IMR-90 (cell line): ENCODE results near the gene S1PR5. TPM values are rescaled to one million over a fixed set of nuclear protein-coding genes. Genes with fewer than 3 reads are reported as not detected.
A peak's percentile ranks its signal among the peaks of the same experiment; 100 is the strongest.

Experiments
- ATAC-seq: fragments of 200-7000 bp; cut with Tn5 transposase; 2 replicates; pipeline ENCODE4 v1.9.1; 2020; ENCODE audit warnings: low read depth, mild to moderate bottlenecking, moderate library complexity
- BruUV-seq: library from RNA; stranded (reverse); fragments of 400-500 nt; replicated peaks from 2 replicates; lab custom pipeline; 2021; lab: Mats Ljungman, UMichigan
- CTCF ChIA-PET: fragments of 300-600 bp; formaldehyde crosslinking; extraction: SDS; loops from one replicate; lab custom pipeline; 2021; ENCODE audit warnings: antibody characterized with exemption; lab: Yijun Ruan, JAX
- POLR2A ChIA-PET: fragments of 300-600 bp; sonication (Branson Sonifier 250); formaldehyde crosslinking; loops from one replicate; lab custom pipeline; 2022; ENCODE audit warnings: antibody characterized with exemption; ENCODE audit not compliant: unreplicated experiment; lab: Charles Lee
- DNase-seq: peaks from one replicate; pipeline ENCODE4 v3.0.0; 2013
- H2AFZ ChIP-seq: replicated peaks from 2 replicates; pipeline ENCODE3; 2013; ENCODE audit warnings: low read length, mild to moderate bottlenecking; ENCODE audit not compliant: poor library complexity
- H2AK5ac ChIP-seq: 2 replicates; pipeline ENCODE4 v1.6.1; 2013; ENCODE audit warnings: low read depth, low read length, inconsistent platforms
- H2AK9ac ChIP-seq: replicated peaks from 2 replicates; pipeline ENCODE3; 2013; ENCODE audit warnings: mild to moderate bottlenecking, low read depth, low read length, moderate library complexity; ENCODE audit not compliant: poor library complexity
- H2BK120ac ChIP-seq: 2 replicates; pipeline ENCODE4 v1.6.1; 2013; ENCODE audit warnings: low read depth, low read length, inconsistent platforms
- H2BK15ac ChIP-seq: 3 replicates; pipeline ENCODE4 v1.6.1; 2013; ENCODE audit warnings: low read depth, low read length, inconsistent platforms
- H2BK20ac ChIP-seq: 2 replicates; pipeline ENCODE4 v1.6.1; 2013; ENCODE audit warnings: low read depth, mild to moderate bottlenecking, inconsistent platforms, low read length, moderate library complexity
- H2BK5ac ChIP-seq: 2 replicates; pipeline ENCODE4 v1.6.1; 2013; ENCODE audit warnings: mild to moderate bottlenecking, low read depth, low read length, inconsistent platforms; ENCODE audit not compliant: poor library complexity, severe bottlenecking
- H3K14ac ChIP-seq: replicated peaks from 2 replicates; pipeline ENCODE4 v1.6.1; 2013; ENCODE audit warnings: low read depth, low read length, inconsistent platforms
- H3K18ac ChIP-seq: 2 replicates; pipeline ENCODE4 v1.6.1; 2013; ENCODE audit warnings: low read depth, low read length, control low read depth
- H3K23ac ChIP-seq: 2 replicates; pipeline ENCODE4 v1.6.1; 2013; ENCODE audit warnings: low read depth, low read length, inconsistent platforms
- H3K27ac ChIP-seq: 2 replicates; pipeline ENCODE4 v1.5.1; 2013; ENCODE audit warnings: mild to moderate bottlenecking, control low read depth, low read length; ENCODE audit not compliant: insufficient read depth
- H3K27me3 ChIP-seq: 2 replicates; pipeline ENCODE4 v1.6.1; 2013; ENCODE audit warnings: low read length; ENCODE audit not compliant: control insufficient read depth, insufficient read depth
- H3K36me3 ChIP-seq: 2 replicates; pipeline ENCODE4 v1.6.1; 2013; ENCODE audit warnings: low read length, mixed read lengths; ENCODE audit not compliant: control insufficient read depth, insufficient read depth
- H3K4ac ChIP-seq: 2 replicates; pipeline ENCODE4 v1.6.1; 2013; ENCODE audit warnings: low read depth, low read length, inconsistent platforms
- H3K4me1 ChIP-seq: 2 replicates; pipeline ENCODE4 v1.6.1; 2013; ENCODE audit warnings: low read length, mixed read lengths; ENCODE audit not compliant: control insufficient read depth, insufficient read depth
- H3K4me2 ChIP-seq: 2 replicates; pipeline ENCODE4 v1.6.1; 2013; ENCODE audit warnings: low read depth, mild to moderate bottlenecking, control low read depth, low read length, moderate library complexity
- H3K4me3 ChIP-seq: 2 replicates; pipeline ENCODE4 v1.5.1; 2013; ENCODE audit warnings: low read depth, mild to moderate bottlenecking, control low read depth, low read length, moderate library complexity; ENCODE audit not compliant: insufficient read depth
- H3K56ac ChIP-seq: 2 replicates; pipeline ENCODE4 v1.6.1; 2013; ENCODE audit warnings: low read length, inconsistent platforms; ENCODE audit not compliant: insufficient read depth; ENCODE audit errors: extremely low read depth
- H3K79me1 ChIP-seq, 2 experiments: 2 replicates each; pipeline ENCODE4 v1.6.1; 2013; ENCODE audit warnings: low read length in 2 of 2, inconsistent platforms in 1 of 2, low read depth in 1 of 2
- H3K9ac ChIP-seq: 2 replicates; pipeline ENCODE4 v1.6.1; 2013; ENCODE audit warnings: low read depth, low read length, control low read depth
- H3K9me1 ChIP-seq: 2 replicates; pipeline ENCODE4 v1.6.1; 2013; ENCODE audit warnings: low read length, inconsistent platforms; ENCODE audit not compliant: insufficient read depth
- H3K9me3 ChIP-seq: 2 replicates; pipeline ENCODE4 v1.6.1; 2013; ENCODE audit warnings: low read length; ENCODE audit not compliant: control insufficient read depth, insufficient read depth
- H4K20me1 ChIP-seq: 2 replicates; pipeline ENCODE4 v1.6.1; 2013; ENCODE audit warnings: low read length, inconsistent platforms; ENCODE audit not compliant: insufficient read depth
- H4K5ac ChIP-seq: 2 replicates; pipeline ENCODE4 v1.6.1; 2013; ENCODE audit warnings: mild to moderate bottlenecking, low read depth, low read length, control low read depth
- H4K8ac ChIP-seq, 2 experiments: 2 replicates each; pipeline ENCODE4 v1.6.1; 2013; ENCODE audit warnings: low read depth in 2 of 2, low read length in 2 of 2, control low read depth in 1 of 2, inconsistent platforms in 1 of 2
- H4K91ac ChIP-seq: 2 replicates; pipeline ENCODE4 v1.6.1; 2013; ENCODE audit warnings: low read depth, low read length, inconsistent platforms; ENCODE audit not compliant: insufficient read depth
- BHLHE40 ChIP-seq: fragments of 150-350 bp; IDR thresholded peaks from 2 replicates; pipeline ENCODE4 v1.6.1; 2016; ENCODE audit warnings: mild to moderate bottlenecking, low read depth, low read length
- CEBPB ChIP-seq: IDR thresholded peaks from 2 replicates; pipeline ENCODE4 v1.6.1; 2012; ENCODE audit warnings: low read depth, low read length, improper control_type of control experiment
- CTCF ChIP-seq: conservative IDR thresholded peaks from 2 replicates; pipeline ENCODE4 v1.5.1; 2012; ENCODE audit warnings: mild to moderate bottlenecking, low read depth, low read length, improper control_type of control experiment
- FOS ChIP-seq: fragments of 150-350 bp; IDR thresholded peaks from 2 replicates; pipeline ENCODE4 v1.6.1; 2016; ENCODE audit warnings: low read depth, low read length
- MAFK ChIP-seq: IDR thresholded peaks from 2 replicates; pipeline ENCODE4 v1.6.1; 2012; ENCODE audit warnings: low read depth, low read length, improper control_type of control experiment
- MAZ ChIP-seq: IDR thresholded peaks from 2 replicates; pipeline ENCODE4 v1.6.1; 2012; ENCODE audit warnings: low read depth, mild to moderate bottlenecking, low read length, improper control_type of control experiment, moderate library complexity, borderline replicate concordance
- MXI1 ChIP-seq: IDR thresholded peaks from 2 replicates; pipeline ENCODE4 v1.6.1; 2012; ENCODE audit warnings: low read depth, mild to moderate bottlenecking, low read length, moderate library complexity, borderline replicate concordance
- NFE2L2 ChIP-seq: fragments of 150-350 bp; IDR thresholded peaks from 2 replicates; pipeline ENCODE4 v1.6.1; 2016; ENCODE audit warnings: low read depth, mild to moderate bottlenecking, low read length
- POLR2A ChIP-seq: IDR thresholded peaks from 2 replicates; pipeline ENCODE4 v1.6.1; 2012; ENCODE audit warnings: mild to moderate bottlenecking, low read depth, low read length
- RAD21 ChIP-seq: IDR thresholded peaks from 2 replicates; pipeline ENCODE4 v1.6.1; 2012; ENCODE audit warnings: low read length, improper control_type of control experiment
- RCOR1 ChIP-seq: IDR thresholded peaks from 2 replicates; pipeline ENCODE4 v1.6.1; 2012; ENCODE audit warnings: mild to moderate bottlenecking, low read length, improper control_type of control experiment; ENCODE audit not compliant: insufficient replicate concordance
- RFX5 ChIP-seq: IDR thresholded peaks from 2 replicates; pipeline ENCODE4 v1.8.0; 2012; ENCODE audit warnings: low read depth, mild to moderate bottlenecking, low read length, moderate library complexity
- SMC3 ChIP-seq: fragments of 150-350 bp; IDR thresholded peaks from 2 replicates; pipeline ENCODE4 v1.6.1; 2016; ENCODE audit warnings: low read depth, mild to moderate bottlenecking, antibody characterized with exemption, low read length, moderate library complexity
- WGBS, 2 experiments: methylation state at CpG; one replicate each; pipeline versions ENCODE4 v1.1.5 to v1.1.7; 2013; ENCODE audit warnings: missing lambda C conversion rate in 2 of 2; ENCODE audit not compliant: insufficient read length in 1 of 2; ENCODE audit errors: extremely low coverage in 2 of 2; 5-methylcytosine and 5-hydroxymethylcytosine counted together
- dilution Hi-C: fragments of 300-500 bp; cut with HindIII; formaldehyde crosslinking; loops from one replicate; pipeline ENCODE4 v1.14.3; 2018; ENCODE audit warnings: low sequenced_read_pairs; ENCODE audit not compliant: unreplicated experiment
- in situ Hi-C: fragments of 300-500 bp; cut with MboI; formaldehyde crosslinking; loops from 3 replicates; pipeline ENCODE4 v1.14.3; 2019; ENCODE audit warnings: low sequenced_read_pairs, inconsistent platforms, mixed read lengths
- intact Hi-C: fragments of 100-400 bp; cut with micrococcal nuclease; formaldehyde crosslinking; loops from 2 replicates; pipeline ENCODE4 v1.10.0; 2022
- polyA plus RNA-seq, 3 experiments: library from polyadenylated mRNA; depleted of rRNA; stranded (reverse); fragments of >200 nt; gene quantifications; 2 replicates each; pipeline ENCODE4 v1.2.3, GENCODE V29; 2012; ENCODE audit warnings: low replicate concordance in 1 of 3
- total RNA-seq: library from RNA; depleted of rRNA; stranded (reverse); fragments of >200 nt; gene quantifications from 2 replicates; pipeline ENCODE4 v1.2.3, GENCODE V29; 2012
- TF ChIP-seq, protein P1 (sequence below): fragments of 150-350 bp; IDR thresholded peaks from 2 replicates; pipeline ENCODE4 v1.6.1; 2016; ENCODE audit warnings: low read depth, mild to moderate bottlenecking, low read length, moderate library complexity, borderline replicate concordance
- TF ChIP-seq, protein P2 (sequence below): fragments of 150-350 bp; IDR thresholded peaks from 2 replicates; pipeline ENCODE4 v1.6.1; 2017; ENCODE audit warnings: mild to moderate bottlenecking, antibody characterized with exemption, low read length, low read depth

The S1PR5 gene
- total and polyA plus RNA-seq, 2 of the 4 experiments (the other 2 are of a cell fraction) = 0.36 to 0.55 TPM

DNA sequence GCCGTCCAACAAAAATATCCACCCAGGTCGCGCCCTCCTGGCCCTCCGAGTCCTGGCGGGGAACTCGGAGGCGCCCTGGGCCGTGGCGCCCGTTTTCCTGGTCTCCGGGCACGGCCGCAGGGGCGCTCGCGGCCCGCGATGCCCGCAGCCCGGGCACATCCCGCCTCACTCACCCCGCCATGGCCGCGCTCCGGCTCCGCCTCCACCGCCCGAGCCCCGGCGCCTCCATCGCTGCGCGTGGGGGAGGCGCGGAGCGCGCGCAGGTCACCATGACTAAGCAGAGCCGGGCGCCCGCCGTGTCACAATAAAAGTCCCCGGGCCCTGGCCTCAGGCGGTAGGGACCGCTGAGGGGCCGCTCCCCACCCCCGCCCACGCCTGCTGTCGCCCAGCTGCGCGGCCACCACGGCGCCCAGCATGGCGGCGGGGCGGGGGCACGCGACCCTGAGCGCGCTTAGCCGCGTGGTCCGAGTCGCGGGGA is 14.7 kb downstream of the S1PR5 start:
- Histone ChIP-seq H2BK120ac (peak overlapping the region; percentile 71), H4K91ac (peak overlapping the region; percentile 97), H3K4me1 (peaks cover 3% of the 10 kb centered on the region; the same call in 1 of the 2 replicates), H4K8ac (peak overlapping the region; percentile 77 to 97), H2AFZ (peak overlapping the region; percentile 86), H3K23ac (peak overlapping the region; percentile 95; the same call in 1 of the 2 replicates), H4K5ac (peak overlapping the region; percentile 96), H3K14ac (peak overlapping the region; percentile 98), H3K4me2 (peak overlapping the region; percentile 91), H3K56ac (peak overlapping the region; percentile 87), H3K4ac (peak overlapping the region; percentile 95), H3K27ac (peak overlapping the region; percentile 97), H3K27me3 (no peaks in the 10 kb centered on the region), H3K4me3 (peak overlapping the region; percentile 77), H2BK20ac (no peak overlapping the region), H2BK15ac (peak overlapping the region; percentile 45; the same call in 1 of the 3 replicates), H3K36me3 (peaks cover 15% of the 10 kb centered on the region), H3K9me1 (peaks cover 13% of the 10 kb centered on the region), H3K9me3 (no peaks in the 10 kb centered on the region), H3K9ac (peak overlapping the region; percentile 96), H3K18ac (peak overlapping the region; percentile 91; the same call in 1 of the 2 replicates), H4K20me1 (peaks cover 7% of the 10 kb centered on the region), H3K79me1 (peaks cover 19 to 40% of the 10 kb centered on the region in 2 experiments), H2AK5ac (peak overlapping the region; percentile 100), H2AK9ac (peak overlapping the region; percentile 97), H2BK5ac (peak overlapping the region; percentile 94)
- in situ Hi-C loops (no loop called here), intact Hi-C loops (loop anchor here (2.0 kb wide), 1 partner anchor 64 kb away; the partner anchor contains the start of gene KRI1), dilution Hi-C loops (no loop called here)
- ChIA-PET POLR2A (no interaction called here), CTCF (no interaction called here)
- DNase-seq (peak; percentile 85), ATAC-seq (peak; percentile 96)
- BruUV-seq = no TSS peak
- WGBS, 2 experiments = 0% methylated on average over 19 of the region's 65 CpGs; no CpG with 5 or more reads in 1 of the 2 experiments
- TF ChIP-seq RFX5 (no peak), RCOR1 (no peak), FOS (peak; percentile 57), MAFK (peak; percentile 69), CTCF (peak; percentile 23; the same call in 1 of the 2 replicates), BHLHE40 (no peak), MXI1 (peak; percentile 46; the same call in 1 of the 2 replicates), SMC3 (no peak), RAD21 (0 out of 2 replicates have a peak, but pooled peaks have one; percentile 3), NFE2L2 (peak; percentile 99), POLR2A (peak; percentile 95), CEBPB (no peak), MAZ (peak; percentile 81; the same call in 1 of the 2 replicates)
- TF ChIP-seq, protein P1, sequence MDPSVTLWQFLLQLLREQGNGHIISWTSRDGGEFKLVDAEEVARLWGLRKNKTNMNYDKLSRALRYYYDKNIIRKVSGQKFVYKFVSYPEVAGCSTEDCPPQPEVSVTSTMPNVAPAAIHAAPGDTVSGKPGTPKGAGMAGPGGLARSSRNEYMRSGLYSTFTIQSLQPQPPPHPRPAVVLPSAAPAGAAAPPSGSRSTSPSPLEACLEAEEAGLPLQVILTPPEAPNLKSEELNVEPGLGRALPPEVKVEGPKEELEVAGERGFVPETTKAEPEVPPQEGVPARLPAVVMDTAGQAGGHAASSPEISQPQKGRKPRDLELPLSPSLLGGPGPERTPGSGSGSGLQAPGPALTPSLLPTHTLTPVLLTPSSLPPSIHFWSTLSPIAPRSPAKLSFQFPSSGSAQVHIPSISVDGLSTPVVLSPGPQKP = no peak
- TF ChIP-seq, protein P2, sequence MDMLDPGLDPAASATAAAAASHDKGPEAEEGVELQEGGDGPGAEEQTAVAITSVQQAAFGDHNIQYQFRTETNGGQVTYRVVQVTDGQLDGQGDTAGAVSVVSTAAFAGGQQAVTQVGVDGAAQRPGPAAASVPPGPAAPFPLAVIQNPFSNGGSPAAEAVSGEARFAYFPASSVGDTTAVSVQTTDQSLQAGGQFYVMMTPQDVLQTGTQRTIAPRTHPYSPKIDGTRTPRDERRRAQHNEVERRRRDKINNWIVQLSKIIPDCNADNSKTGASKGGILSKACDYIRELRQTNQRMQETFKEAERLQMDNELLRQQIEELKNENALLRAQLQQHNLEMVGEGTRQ = no peak
